BJ (cell line): ENCODE measurements around the gene NPM1. TPM values are rescaled to one million over a fixed set of nuclear protein-coding genes. Genes with fewer than 3 reads are reported as not detected.
"Not testable (repeated sequence)": the region's sequence is repeated elsewhere in the genome, so short reads cannot be mapped to it uniquely, and the experiment has no call there.

Experiments used
- CTCF ChIA-PET: fragments of 350-600 bp; formaldehyde crosslinking; extraction: SDS; loops from one replicate; lab custom pipeline; 2021; ENCODE audit warnings: antibody characterized with exemption, inconsistent platforms; lab: Yijun Ruan, JAX
- POLR2A ChIA-PET: fragments of 300-600 bp; sonication (Branson Sonifier 250); formaldehyde crosslinking; extraction: SDS; loops from one replicate; lab custom pipeline; 2021; ENCODE audit warnings: antibody characterized with exemption; lab: Charles Lee
- DNase-seq: peaks from one replicate; pipeline ENCODE4 v3.0.0-alpha.2; 2011; ENCODE audit warnings: low read depth
- H3K27me3 ChIP-seq: 2 replicates; pipeline ENCODE4 v1.6.0; 2011; ENCODE audit warnings: low read length; ENCODE audit not compliant: control insufficient read depth, insufficient read depth
- H3K36me3 ChIP-seq: 2 replicates; pipeline ENCODE4 v1.5.1; 2011; ENCODE audit warnings: low read length; ENCODE audit not compliant: control insufficient read depth, insufficient read depth
- H3K4me3 ChIP-seq: 2 replicates; pipeline ENCODE4 v1.5.1; 2011; ENCODE audit warnings: low read depth, mild to moderate bottlenecking, control low read depth, low read length
- CTCF ChIP-seq: IDR thresholded peaks from 2 replicates; pipeline ENCODE4 v1.5.1; 2011; ENCODE audit warnings: low read depth, mild to moderate bottlenecking, control low read depth, inconsistent platforms, low read length, moderate library complexity; ENCODE audit not compliant: insufficient read depth
- polyA plus RNA-seq: library from polyadenylated mRNA; depleted of rRNA; stranded (reverse); fragments of >200 nt; gene quantifications from 2 replicates; pipeline ENCODE4 v1.2.3, GENCODE V29; 2011

The NPM1 gene
- polyA plus RNA-seq, 1 experiment, result 2,997 TPM

GRCh38 chr5:171391996-171392577 is 4.4 kb downstream of the NPM1 start:
- ChIA-PET CTCF (interaction anchor here (2.2 kb wide), 1 partner anchor 27 kb away, joined by 8 read pairs; the partner anchor contains the start of gene FGF18), POLR2A (no interaction called here)
- TF ChIP-seq CTCF, result no peak
- H3K4me3 ChIP-seq, result no peak overlapping the region
- no peak for DNase-seq
- peaks cover 17% of the 10 kb centered on the region for H3K36me3 ChIP-seq
- H3K27me3 ChIP-seq, result no peaks in the 10 kb centered on the region

DNA sequence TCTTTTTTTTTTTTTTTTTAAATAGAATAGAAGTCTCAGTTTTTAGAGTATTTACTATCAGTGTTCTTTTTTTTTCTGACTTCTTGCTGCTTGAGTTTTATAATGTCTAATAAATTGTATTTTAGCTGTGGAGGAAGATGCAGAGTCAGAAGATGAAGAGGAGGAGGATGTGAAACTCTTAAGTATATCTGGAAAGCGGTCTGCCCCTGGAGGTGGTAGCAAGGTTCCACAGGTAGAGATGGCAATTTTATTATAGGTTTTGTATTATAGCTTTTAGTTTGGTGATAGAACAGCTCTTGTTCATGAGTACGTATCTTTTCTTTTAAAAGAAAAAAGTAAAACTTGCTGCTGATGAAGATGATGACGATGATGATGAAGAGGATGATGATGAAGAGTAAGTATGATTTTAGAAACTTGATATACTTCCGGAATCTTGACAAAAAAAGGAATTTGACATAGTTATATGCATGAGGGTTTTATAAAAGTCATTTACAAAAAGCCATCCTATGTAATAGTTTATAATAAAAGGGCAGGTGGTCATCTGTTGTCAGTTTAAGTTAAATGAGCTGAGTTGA is 5.0 kb downstream of the NPM1 start:
- CTCF ChIA-PET, result interaction anchor here (0.9 to 2.2 kb wide), 2 partner anchors 13 to 26 kb away, joined by 4 to 8 read pairs; partner anchors contain the start of gene FGF18
- Histone ChIP-seq H3K4me3 (no peak overlapping the region), H3K27me3 (no peaks in the 10 kb centered on the region), H3K36me3 (peaks cover 17% of the 10 kb centered on the region)
- no peak for DNase-seq
- TF ChIP-seq CTCF, result no peak
- POLR2A ChIA-PET, result no interaction called here

DNA sequence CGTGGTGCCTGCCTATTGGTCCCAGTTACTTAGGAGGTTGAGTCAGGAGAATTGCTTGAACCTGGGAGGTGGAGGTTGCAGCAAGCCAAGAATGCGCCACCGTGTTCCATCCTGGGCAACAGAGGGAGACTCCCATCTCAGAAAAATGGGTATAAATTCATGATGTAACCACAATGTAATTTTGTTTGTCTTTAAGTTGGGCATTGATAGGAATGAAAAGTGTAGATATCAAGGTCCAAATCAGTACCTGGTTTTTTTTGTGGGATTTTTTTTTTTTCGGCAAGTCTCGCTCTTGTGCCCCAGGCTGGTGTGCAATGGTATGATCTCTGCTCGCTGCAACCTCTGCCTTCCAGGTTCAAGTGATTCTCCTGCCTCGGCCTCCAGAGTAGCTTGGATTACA is 7.4 kb downstream of the NPM1 start:
- ChIA-PET POLR2A (no interaction called here), CTCF (interaction anchor here (2.0 kb wide), 1 partner anchor 24 kb away, joined by 5 read pairs; no protein-coding TSS in a partner anchor)
- no peak overlapping the region for H3K4me3 ChIP-seq
- no peak for TF ChIP-seq CTCF
- H3K36me3 ChIP-seq, result peaks cover 18% of the 10 kb centered on the region
- DNase-seq, result no peak
- H3K27me3 ChIP-seq, result no peaks in the 10 kb centered on the region

DNA sequence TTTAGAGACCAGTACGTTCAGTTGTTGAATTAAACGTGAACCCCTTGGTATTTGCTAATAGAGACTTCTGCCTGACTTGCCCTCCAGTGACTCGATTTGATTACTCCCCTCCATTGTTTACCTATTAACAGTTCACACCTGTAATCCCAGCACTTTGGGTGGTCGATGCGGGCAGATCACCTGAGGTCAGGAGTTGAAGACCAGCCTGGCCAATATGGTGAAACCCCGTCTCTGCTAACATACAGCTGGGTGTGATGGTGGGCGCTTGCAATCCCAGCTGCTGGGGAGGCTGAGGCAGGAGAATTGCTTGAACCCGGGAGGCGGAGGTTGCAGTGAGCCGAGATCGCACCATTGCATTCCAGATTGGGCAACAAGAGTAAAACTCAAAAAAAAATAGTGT is 8.9 kb downstream of the NPM1 start:
- CTCF ChIA-PET, result interaction anchor here (2.0 kb wide), 1 partner anchor 22 kb away, joined by 5 read pairs; no protein-coding TSS in a partner anchor
- H3K27me3 ChIP-seq, DNase-seq, POLR2A ChIA-PET, H3K4me3 ChIP-seq: not testable (repeated sequence)
- H3K36me3 ChIP-seq, result peaks cover 32% of the 10 kb centered on the region

DNA sequence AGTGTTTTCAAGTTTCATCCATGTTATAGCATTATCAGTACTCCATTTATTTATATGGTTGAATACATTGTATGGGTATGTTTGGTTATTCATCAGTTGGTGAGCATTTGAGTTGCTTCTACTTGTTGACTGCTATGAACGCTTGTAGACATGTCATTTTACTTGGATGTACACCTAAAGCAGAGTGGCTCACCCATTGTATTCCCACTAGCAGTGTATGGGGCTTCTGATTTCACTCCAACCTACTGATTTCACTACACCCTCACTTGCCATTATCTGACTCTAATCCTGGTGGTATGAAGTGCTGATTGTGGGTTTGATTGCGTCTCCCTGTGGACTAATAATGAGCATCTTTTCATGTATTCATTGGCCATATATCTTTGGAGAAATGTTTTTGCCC is 9.5 kb downstream of the NPM1 start:
- ChIA-PET CTCF (no interaction called here), POLR2A (no interaction called here)
- no peak for DNase-seq
- TF ChIP-seq CTCF, result no peak
- no peaks in the 10 kb centered on the region for H3K27me3 ChIP-seq
- peaks cover 30% of the 10 kb centered on the region for H3K36me3 ChIP-seq
- no peak overlapping the region for H3K4me3 ChIP-seq

GRCh38 chr5:171397599-171397998 is 9.9 kb downstream of the NPM1 start:
- Histone ChIP-seq H3K27me3 (no peaks in the 10 kb centered on the region), H3K4me3 (no peak overlapping the region), H3K36me3 (peaks cover 28% of the 10 kb centered on the region)
- ChIA-PET CTCF (no interaction called here), POLR2A (no interaction called here)
- no peak for DNase-seq
- no peak for TF ChIP-seq CTCF

- POLR2A ChIA-PET, result interaction anchor here (0.8 kb wide), 1 partner anchor 10 kb away, joined by 3 read pairs; no protein-coding TSS in a partner anchor
- H3K27me3 ChIP-seq, H3K4me3 ChIP-seq, CTCF ChIA-PET, DNase-seq: not testable (repeated sequence)
- peaks cover 28% of the 10 kb centered on the region for H3K36me3 ChIP-seq
Measured at GRCh38 chr5:171398660-171399059, 11.0 kb downstream of the NPM1 start.
